CD1c-positive myeloid dendritic cell (primary cell): ENCODE data around the gene PARP11.
A peak's percentile ranks its signal among the peaks of the same experiment; 100 is the strongest.
"Not testable (repeated sequence)": the region's sequence is repeated elsewhere in the genome, so short reads cannot be mapped to it uniquely, and the experiment has no call there.

ENCODE experiments used
- DNase-seq: peaks from one replicate; pipeline ENCODE4 v3.0.0-alpha.2; 2016; ENCODE audit errors: extremely low spot score

The PARP11 gene

GRCh38 chr12:3882896-3883564 lies 9.8 kb upstream of the PARP11 start:
- DNase-seq = no peak

GRCh38 chr12:3882406-3882805 lies 9.2 kb upstream of the PARP11 start:
- DNase-seq = no peak

- DNase-seq = no peak
Observed at GRCh38 chr12:3881281-3881950, 8.2 kb upstream of the PARP11 start.

GRCh38 chr12:3879846-3880245 lies 6.6 kb upstream of the PARP11 start:
- DNase-seq = no peak

GRCh38 chr12:3871356-3871755 lies 1.8 kb downstream of the PARP11 start:
- no peak for DNase-seq

GRCh38 chr12:3869865-3870264 lies 3.3 kb downstream of the PARP11 start:
- peak; percentile 52 for DNase-seq

- DNase-seq = no peak
Observed at GRCh38 chr12:3869433-3869832, 3.8 kb downstream of the PARP11 start.

- DNase-seq = no peak
Observed at GRCh38 chr12:3863756-3864155, 9.4 kb downstream of the PARP11 start.

GRCh38 chr12:3842517-3842916 lies 30.7 kb downstream of the PARP11 start:
- no peak for DNase-seq

GRCh38 chr12:3841783-3842182 lies 31.4 kb downstream of the PARP11 start:
- no peak for DNase-seq

GRCh38 chr12:3840833-3841232 lies 32.4 kb downstream of the PARP11 start:
- not testable (repeated sequence) for DNase-seq

GRCh38 chr12:3839745-3840144 lies 33.5 kb downstream of the PARP11 start:
- DNase-seq = not testable (repeated sequence)

GRCh38 chr12:3838701-3839548 lies 34.3 kb downstream of the PARP11 start:
- peak; percentile 44 for DNase-seq

GRCh38 chr12:3838076-3838475 lies 35.1 kb downstream of the PARP11 start:
- peak; percentile 65 for DNase-seq

- no peak for DNase-seq
Observed at GRCh38 chr12:3837049-3837448, 36.1 kb downstream of the PARP11 start.

GRCh38 chr12:3836641-3837040 lies 36.6 kb downstream of the PARP11 start:
- no peak for DNase-seq

GRCh38 chr12:3835914-3836313 lies 37.3 kb downstream of the PARP11 start:
- DNase-seq = no peak

GRCh38 chr12:3834774-3835173 lies 38.4 kb downstream of the PARP11 start:
- no peak for DNase-seq

GRCh38 chr12:3833670-3834310 lies 39.4 kb downstream of the PARP11 start:
- no peak for DNase-seq

GRCh38 chr12:3832738-3833137 lies 40.5 kb downstream of the PARP11 start:
- no peak for DNase-seq

- no peak for DNase-seq
Observed at GRCh38 chr12:3828888-3829287, 44.3 kb downstream of the PARP11 start.
